Ovary (tissue), 9 donors: ENCODE data around the gene NDUFA9. TPM values are rescaled to one million over a fixed set of nuclear protein-coding genes. Genes with fewer than 3 reads are reported as not detected.

Experiments used
- polyA plus RNA-seq, 2 donors: library from polyadenylated mRNA; stranded (reverse); fragments of 200-250 nt in 1 of 2; fragments of 350-450 nt in 1 of 2; fragmentation: Illumina TruSeq in 1 of 2; extraction: RNeasy Lipid Tissue Mini Kit (QIAGEN cat#74804) in 1 of 2; gene quantifications; one replicate each; pipeline ENCODE4 v1.2.3, GENCODE V29; 2013 to 2014
- total RNA-seq, 7 donors: library from RNA; depleted of rRNA in 2 of 7; stranded (reverse); fragments of >200 nt in 2 of 7; fragmentation: NEBNext Ultra II Directional in 3 of 7; extraction: Animal tissue kit (Norgen Biotek cat#: 25700) in 3 of 7; gene quantifications; one replicate each; pipeline versions ENCODE4 v1.1.0 to v1.2.4, GENCODE V29; 2016 to 2023
- donor health status: DM: no; HTN: no; CAD: no; lungs with moderate emphysema.
- donor health status: DM: no; HTN: no; CAD: no.
- donor health status: Bipolar disorder and iron deficiency.
- donor health status: DM: yes; HTN: yes; CAD: no.
- donor health status: DM: no; HTN: no; CAD: no.
- donor health status: DM: yes; HTN: yes; CAD: no.

The NDUFA9 gene
- total and polyA plus RNA-seq, 9 donors: 14.4 to 67.7 (median 55.0) TPM

Other genes starting within 250 kb of the NDUFA9 start
- not detected for gene FGF6, start 203.3 kb upstream of the NDUFA9 start, total RNA-seq
- gene FGF6, start 203.3 kb upstream of the NDUFA9 start, polyA plus RNA-seq: not detected
- 1 to 10 TPM in 6 of 7 donors, under 1 TPM in 1; 0.53 to 3.4 (median 1.6) TPM for gene RAD51AP1, start 110.2 kb upstream of the NDUFA9 start, total RNA-seq
- gene RAD51AP1, start 110.2 kb upstream of the NDUFA9 start, polyA plus RNA-seq: 1 to 10 TPM; 1.5 to 1.7 TPM
- gene DYRK4, start 86.9 kb upstream of the NDUFA9 start, total RNA-seq: 10 to 100 TPM; 23.7 to 51.8 (median 39.8) TPM
- gene DYRK4, start 86.9 kb upstream of the NDUFA9 start, polyA plus RNA-seq: 10 to 100 TPM; 41.2 to 53.9 TPM
- 1 to 10 TPM; 1.4 to 2.7 (median 1.6) TPM for gene AKAP3, start 63 bp upstream of the NDUFA9 start, total RNA-seq
- 1 to 10 TPM in 1 of 2 donors, under 1 TPM in 1; 0.24 to 1.4 TPM for gene AKAP3, start 63 bp upstream of the NDUFA9 start, polyA plus RNA-seq
- gene GALNT8, start 71.3 kb downstream of the NDUFA9 start, total RNA-seq: 1 to 10 TPM in 4 of 7 donors, under 1 TPM in 3; 0.67 to 2.0 (median 1.3) TPM
- gene GALNT8, start 71.3 kb downstream of the NDUFA9 start, polyA plus RNA-seq: 1 to 10 TPM; 1.0 to 5.6 TPM